Fibroblast of skin of scalp (primary cell): Measurements from ENCODE around the gene FBXL7.

Experiments used
- DNase-seq: peaks from one replicate; pipeline ENCODE4 v3.0.0-alpha.2; 2013

FBXL7 gene

DNA sequence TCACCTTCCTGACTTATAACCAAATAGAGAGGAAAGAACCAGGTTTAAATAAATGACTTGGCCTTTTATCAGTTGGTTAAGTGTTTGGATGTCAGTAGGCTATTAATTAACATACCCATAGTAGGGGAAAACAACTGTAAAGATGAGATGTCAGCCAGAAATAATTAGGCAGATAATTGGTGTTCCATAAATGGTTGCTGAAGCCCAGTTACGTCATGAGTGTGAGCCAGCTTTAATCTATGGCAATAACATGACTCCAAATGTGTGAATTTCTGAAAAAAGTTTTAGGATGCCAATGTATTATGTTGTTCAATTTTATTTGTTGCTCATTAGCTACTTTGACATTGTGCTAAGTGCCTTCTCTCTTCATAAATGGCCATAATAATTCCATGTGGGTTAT, 180.5 kb downstream of the FBXL7 start:
- DNase-seq, result no peak

DNA sequence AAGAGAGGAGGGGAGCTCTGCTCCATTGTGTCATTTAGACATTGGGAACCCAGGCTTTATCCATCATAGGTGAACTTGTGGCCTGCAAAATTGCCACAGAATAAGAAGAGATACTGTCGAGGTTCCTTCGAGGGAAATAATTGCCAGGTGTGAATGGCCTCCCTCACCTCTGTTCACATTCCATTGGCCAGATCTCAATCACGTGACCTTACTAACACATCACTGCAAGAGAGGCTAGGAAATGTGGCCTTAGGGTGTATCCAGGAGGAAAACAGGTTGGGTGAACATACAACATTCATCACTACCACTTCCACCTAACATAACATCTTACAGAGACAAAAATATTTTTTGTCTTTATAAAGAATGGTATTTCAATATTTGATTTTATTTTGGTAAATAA, 182.1 kb downstream of the FBXL7 start:
- no peak for DNase-seq

GRCh38 chr5:15682566-15682965, 182.6 kb downstream of the FBXL7 start:
- DNase-seq, result no peak

- DNase-seq, result peak; percentile 47
Measured at GRCh38 chr5:15683332-15683731, 183.4 kb downstream of the FBXL7 start.

DNA sequence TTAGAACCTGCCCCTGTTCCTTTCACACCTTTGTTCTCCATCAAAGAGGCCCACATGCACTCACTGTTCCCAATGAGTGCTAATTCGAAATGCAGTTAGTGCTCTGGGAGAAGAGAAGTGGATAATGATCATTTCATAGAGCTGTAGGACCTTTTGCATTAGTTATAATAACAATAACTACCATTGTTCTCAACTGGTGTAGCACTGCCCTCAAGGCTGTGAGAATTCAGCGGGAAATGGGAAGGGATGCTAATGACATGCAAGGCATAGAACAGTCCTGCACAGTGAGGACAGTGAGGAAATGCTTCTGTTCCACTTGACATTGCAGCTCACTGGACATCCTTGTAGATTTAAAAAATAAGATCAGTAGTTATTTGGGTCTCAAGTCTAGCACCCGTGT, 187.4 kb downstream of the FBXL7 start:
- no peak for DNase-seq

DNA sequence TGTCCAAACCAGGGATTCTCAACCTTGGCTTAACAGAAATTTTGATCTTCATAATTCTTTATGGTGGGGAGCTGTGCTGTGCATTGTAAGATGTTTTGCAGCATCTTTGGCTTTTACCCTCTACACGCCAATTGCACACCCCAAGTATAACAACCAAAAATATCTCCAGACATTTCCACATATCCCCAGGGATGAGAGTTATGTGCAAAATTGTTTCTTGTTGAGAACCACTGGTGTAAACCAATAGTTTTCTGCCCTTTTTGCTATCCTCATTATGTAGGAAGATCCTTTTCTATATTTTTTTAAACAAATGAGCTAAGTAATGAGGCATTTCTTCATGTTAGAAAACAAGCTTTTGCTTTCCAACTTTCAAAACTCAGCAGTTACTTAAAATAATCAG, 189.9 kb downstream of the FBXL7 start:
- peak; percentile 60 for DNase-seq

- DNase-seq, result peak; percentile 88
Measured at GRCh38 chr5:15690611-15691010, 190.6 kb downstream of the FBXL7 start.

GRCh38 chr5:15691521-15691920, 191.5 kb downstream of the FBXL7 start:
- DNase-seq, result peak; percentile 96

GRCh38 chr5:15692706-15693381, 192.9 kb downstream of the FBXL7 start:
- peak; percentile 77 for DNase-seq

- no peak for DNase-seq
Measured at GRCh38 chr5:15693382-15693728, 193.4 kb downstream of the FBXL7 start.

- no peak for DNase-seq
Measured at GRCh38 chr5:15693933-15694332, 194.0 kb downstream of the FBXL7 start.

GRCh38 chr5:15694696-15695214, 194.8 kb downstream of the FBXL7 start:
- peak; percentile 85 for DNase-seq

DNA sequence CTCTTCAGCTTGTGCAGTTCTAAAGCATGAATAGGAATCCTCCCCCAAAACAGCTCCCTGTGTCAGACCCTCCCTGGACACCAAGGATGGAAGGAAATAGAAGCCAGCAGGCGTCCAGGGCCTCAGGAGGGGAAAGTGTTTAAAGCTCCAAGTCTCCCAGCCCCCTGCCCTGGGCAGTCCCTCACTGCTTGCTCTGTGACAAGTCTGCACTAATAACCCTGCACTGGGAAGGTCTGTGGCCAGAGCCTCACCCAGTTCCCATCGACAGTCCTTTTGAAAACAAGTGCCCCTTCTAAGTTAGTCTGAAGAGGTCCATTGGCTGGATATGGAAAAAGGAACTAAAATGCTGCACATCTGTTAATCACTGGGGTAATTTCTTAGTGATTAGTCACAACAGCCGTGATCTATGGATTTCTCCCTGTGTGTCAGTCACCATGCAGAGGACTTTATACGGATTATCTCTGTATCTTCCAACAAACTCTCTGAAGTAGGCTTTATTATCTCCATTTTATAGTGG, 195.3 kb downstream of the FBXL7 start:
- peak; percentile 84 for DNase-seq

DNA sequence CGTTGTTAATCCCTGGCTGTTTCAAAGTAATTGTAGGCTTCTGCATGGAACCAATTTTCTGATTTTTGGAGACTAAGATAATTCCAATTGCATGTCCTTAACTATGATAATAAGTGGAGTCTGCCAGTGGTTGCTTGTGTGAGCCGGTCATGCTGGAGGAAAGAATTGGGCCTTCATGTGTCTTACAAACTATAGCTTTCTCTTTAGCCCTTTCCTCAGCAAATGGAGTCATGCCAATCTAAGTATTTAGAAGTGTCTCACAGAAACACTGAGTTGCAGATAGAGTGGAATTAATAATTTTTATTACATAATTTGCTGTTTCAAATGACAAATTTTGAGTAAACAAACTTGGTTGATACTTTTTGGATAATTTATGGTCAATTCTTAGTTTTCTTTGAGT, 200.4 kb downstream of the FBXL7 start:
- no peak for DNase-seq

DNA sequence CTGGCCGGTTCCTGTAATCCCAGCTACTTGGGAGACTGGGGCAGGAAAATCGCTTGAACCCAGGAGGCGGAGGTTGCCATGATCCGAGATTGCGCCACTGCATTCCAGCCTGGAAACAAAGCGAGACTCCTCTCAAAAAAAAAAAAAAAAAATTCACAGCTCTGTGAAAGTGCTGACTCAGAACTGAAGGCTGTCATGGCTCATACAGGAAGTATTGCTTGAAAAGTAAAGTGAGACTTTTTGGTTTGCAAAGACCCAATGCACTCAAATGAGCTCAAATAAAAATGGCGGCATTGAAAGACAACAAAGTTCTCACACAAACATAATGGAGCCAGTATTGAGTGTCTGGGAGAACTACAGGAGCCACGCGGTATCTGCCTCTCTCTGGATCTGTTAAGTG, 202.1 kb downstream of the FBXL7 start:
- peak; percentile 87 for DNase-seq

DNA sequence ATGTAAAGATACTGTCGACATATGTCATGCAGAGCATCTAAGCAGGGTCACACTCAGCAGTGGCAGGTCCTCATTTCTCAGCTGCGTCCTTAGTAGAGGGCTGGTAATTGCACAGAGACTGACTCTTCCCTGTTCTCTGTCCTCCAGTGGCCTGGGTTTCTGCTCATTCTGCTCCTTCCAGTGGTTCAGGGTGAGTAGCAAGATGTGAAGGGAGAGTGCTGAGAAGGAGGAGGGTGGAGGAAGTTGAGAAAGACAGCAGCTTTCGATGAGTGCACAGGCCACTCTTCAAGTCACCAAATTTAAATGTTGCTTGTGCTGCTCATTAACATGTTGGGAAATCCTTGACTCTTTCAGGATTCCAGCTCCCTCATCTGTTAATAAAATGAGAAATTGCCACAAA, 203.9 kb downstream of the FBXL7 start:
- peak; percentile 52 for DNase-seq

- DNase-seq, result peak; percentile 78
Measured at GRCh38 chr5:15704397-15704947, 204.5 kb downstream of the FBXL7 start.

GRCh38 chr5:15707631-15708030, 207.7 kb downstream of the FBXL7 start:
- no peak for DNase-seq

GRCh38 chr5:15711892-15712291, 211.9 kb downstream of the FBXL7 start:
- DNase-seq, result no peak

DNA sequence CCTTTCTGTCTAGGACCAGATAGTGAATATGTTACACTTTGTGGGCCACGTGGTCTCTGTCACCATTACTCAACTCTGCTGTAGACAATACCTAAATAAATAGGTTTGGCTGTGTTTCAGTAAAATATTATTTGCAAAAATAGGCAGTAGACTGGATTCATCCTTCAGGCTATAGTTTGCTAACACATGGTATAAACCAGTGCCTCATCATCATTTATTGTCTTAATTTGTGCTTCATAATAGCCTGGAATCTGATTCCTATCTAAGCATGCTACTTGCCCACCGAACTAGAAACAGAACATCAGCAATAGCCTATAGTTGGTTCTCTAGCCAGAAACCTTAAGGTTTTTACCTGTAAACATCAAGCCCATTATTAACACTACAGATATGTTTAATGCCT, 215.6 kb downstream of the FBXL7 start:
- no peak for DNase-seq

- no peak for DNase-seq
Measured at GRCh38 chr5:15715967-15716366, 216.0 kb downstream of the FBXL7 start.

- DNase-seq, result no peak
Measured at GRCh38 chr5:15717001-15717400, 217.0 kb downstream of the FBXL7 start.

GRCh38 chr5:15718421-15719179, 218.6 kb downstream of the FBXL7 start:
- no peak for DNase-seq

DNA sequence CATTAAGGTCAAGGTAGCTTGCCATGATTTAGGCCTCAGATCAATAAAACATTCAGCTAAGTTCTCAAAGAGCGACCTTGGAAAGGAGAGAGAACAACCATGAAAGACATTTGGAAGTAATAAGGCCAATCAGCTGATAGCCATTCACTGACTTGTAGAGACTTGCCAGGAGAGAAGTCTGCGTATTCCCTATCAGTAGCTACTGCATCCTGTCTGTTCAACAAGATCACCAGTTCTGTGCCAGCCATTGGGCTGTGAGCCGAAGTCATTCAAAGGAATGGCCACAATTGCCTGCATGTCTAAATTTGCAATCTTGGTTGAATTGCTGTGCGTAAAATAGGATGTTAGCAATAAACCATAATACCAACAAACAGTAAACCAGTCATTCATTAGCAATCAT, 219.8 kb downstream of the FBXL7 start:
- DNase-seq, result no peak
